Type B pancreatic cell (in vitro differentiated cells): Measurements from ENCODE around the gene TMOD2. TPM values are rescaled to one million over a fixed set of nuclear protein-coding genes. Genes with fewer than 3 reads are reported as not detected.
A peak's percentile ranks its signal among the peaks of the same experiment; 100 is the strongest.

ENCODE experiments used
- DNase-seq: peaks from one replicate; pipeline ENCODE4 v3.0.0; 2021; ENCODE audit warnings: mixed read lengths; ENCODE audit not compliant: unreplicated experiment; ENCODE audit errors: extremely low spot score
- H3K27ac Mint-ChIP-seq: 2 replicates; pipeline ENCODE4 v1.8.0; 2021; ENCODE audit warnings: mild to moderate bottlenecking, mixed read lengths
- H3K27me3 Mint-ChIP-seq: 2 replicates; pipeline ENCODE4 v1.8.0; 2021; ENCODE audit warnings: mixed read lengths
- H3K36me3 Mint-ChIP-seq: 2 replicates; pipeline ENCODE4 v1.8.0; 2021; ENCODE audit warnings: mixed read lengths
- H3K4me1 Mint-ChIP-seq: one replicate; pipeline ENCODE4 v1.8.0; 2021; ENCODE audit warnings: mixed read lengths; ENCODE audit not compliant: unreplicated experiment
- H3K4me3 Mint-ChIP-seq: 2 replicates; pipeline ENCODE4 v1.8.0; 2021; ENCODE audit warnings: mild to moderate bottlenecking, mixed read lengths
- H3K9me3 Mint-ChIP-seq: 2 replicates; pipeline ENCODE4 v1.8.0; 2021; ENCODE audit warnings: mixed read lengths
- long read RNA-seq: library from polyadenylated mRNA; unstranded; transcript quantifications from one replicate; pipeline ENCODE4 v2.0.0, GENCODE V29; 2020
- total RNA-seq: library from RNA; stranded (reverse); gene quantifications from 2 replicates; pipeline ENCODE4 v1.2.1, GENCODE V29; 2021; ENCODE audit warnings: low replicate concordance
- TF ChIP-seq, protein P1 (sequence below): fragments of 200-600 bp; sonication (generic); conservative IDR thresholded peaks from 2 replicates; pipeline ENCODE4 v1.5.0; 2021; ENCODE audit warnings: antibody characterized with exemption, mild to moderate bottlenecking

Gene TMOD2
- 6.7 and 8.3 TPM in 2 replicates for total RNA-seq
- long read RNA-seq, full-length matches to known transcripts, result 4 of 6 reads
- long read RNA-seq, partial matches to known transcripts, result 0 of 6 reads
- long read RNA-seq, other reads (novel, unspliced or antisense), result 2 of 6 reads

DNA sequence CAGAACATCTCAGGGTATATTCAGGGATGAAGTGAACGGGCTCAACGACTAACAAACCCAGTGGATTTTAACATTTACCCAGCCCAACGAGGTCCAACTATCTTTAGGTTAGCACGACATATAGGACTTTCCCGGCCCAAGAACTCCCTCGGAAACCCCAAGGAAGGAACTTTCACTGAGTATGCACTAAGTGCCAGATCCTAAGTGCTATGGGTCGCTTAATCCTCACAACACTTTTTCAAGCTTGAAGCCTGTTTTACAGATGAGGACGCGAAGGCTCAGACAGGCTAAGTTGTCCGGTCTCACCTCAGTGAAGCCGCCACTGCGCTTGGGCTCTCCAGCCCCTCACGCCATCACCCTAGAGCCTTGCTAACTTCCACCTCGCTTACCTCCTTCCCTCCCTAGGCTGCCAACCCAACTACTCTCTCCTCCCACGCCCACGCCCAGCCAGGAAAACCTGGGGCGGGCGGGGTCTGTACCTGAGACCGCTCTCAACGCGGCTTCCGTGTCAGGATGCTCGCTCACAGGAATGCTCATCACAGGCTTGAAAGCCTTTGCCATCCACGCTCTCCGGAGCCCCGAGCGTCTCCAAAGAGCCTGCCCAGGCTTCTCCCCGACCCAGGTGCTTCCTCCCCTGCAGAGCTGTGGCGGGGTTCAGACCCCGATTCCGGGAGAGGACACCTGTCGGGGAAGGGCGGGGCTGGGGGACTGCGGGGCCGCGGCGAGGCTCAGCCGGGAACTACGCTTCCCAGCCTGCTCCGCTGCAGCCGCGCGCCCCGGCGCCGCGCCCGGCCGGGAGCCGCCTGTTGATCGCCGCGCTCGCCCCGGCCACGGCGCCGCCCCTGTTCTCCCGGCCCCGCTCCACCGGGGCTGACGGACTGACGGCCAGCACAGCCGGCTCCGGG is at the start of gene TMOD2:
Gene TMOD2 (plus strand): TSS at position 806 of the 905 bp plus-strand sequence. CDS start 14,845 bp downstream, outside the sequence.
- H3K9me3 Mint-ChIP-seq, result no peaks in the 10 kb centered on the region
- no peak for DNase-seq
- peak within 1 kb of the TSS; percentile 68 for H3K27ac Mint-ChIP-seq
- no peaks in the 10 kb centered on the region for H3K36me3 Mint-ChIP-seq
- TF ChIP-seq, protein P1, sequence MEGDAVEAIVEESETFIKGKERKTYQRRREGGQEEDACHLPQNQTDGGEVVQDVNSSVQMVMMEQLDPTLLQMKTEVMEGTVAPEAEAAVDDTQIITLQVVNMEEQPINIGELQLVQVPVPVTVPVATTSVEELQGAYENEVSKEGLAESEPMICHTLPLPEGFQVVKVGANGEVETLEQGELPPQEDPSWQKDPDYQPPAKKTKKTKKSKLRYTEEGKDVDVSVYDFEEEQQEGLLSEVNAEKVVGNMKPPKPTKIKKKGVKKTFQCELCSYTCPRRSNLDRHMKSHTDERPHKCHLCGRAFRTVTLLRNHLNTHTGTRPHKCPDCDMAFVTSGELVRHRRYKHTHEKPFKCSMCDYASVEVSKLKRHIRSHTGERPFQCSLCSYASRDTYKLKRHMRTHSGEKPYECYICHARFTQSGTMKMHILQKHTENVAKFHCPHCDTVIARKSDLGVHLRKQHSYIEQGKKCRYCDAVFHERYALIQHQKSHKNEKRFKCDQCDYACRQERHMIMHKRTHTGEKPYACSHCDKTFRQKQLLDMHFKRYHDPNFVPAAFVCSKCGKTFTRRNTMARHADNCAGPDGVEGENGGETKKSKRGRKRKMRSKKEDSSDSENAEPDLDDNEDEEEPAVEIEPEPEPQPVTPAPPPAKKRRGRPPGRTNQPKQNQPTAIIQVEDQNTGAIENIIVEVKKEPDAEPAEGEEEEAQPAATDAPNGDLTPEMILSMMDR, result no peak
- H3K4me3 Mint-ChIP-seq, result peak within 1 kb of the TSS; percentile 91
- H3K27me3 Mint-ChIP-seq, result peaks cover 78% of the 10 kb centered on the region
- peaks cover 5% of the 10 kb centered on the region for H3K4me1 Mint-ChIP-seq

DNA sequence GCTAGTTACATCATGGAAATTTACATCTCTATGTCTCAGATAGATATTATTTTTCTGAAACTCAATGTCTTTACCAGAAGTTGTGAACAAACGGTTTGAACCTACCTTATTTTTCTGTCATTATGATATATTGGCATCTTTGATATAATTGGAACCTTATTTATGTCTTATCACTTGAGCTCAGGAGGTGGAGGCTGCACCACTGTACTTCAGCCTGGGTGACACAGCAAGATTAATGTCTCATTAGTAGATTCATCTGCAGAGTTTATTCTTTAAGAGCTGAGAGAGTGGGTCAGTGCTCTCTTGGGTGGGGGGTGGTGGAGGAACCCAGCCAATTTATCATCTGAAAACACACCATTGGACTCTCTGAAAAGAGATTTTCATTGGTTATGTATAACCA is 48.7 kb upstream of the TMOD2 start:
- Mint-ChIP-seq H3K9me3 (no peaks in the 10 kb centered on the region), H3K27me3 (peaks cover 12% of the 10 kb centered on the region), H3K27ac (no peak overlapping the region), H3K4me1 (no peaks in the 10 kb centered on the region), H3K4me3 (no peak overlapping the region), H3K36me3 (no peaks in the 10 kb centered on the region)
- DNase-seq, result no peak
- TF ChIP-seq, protein P1, result no peak

DNA sequence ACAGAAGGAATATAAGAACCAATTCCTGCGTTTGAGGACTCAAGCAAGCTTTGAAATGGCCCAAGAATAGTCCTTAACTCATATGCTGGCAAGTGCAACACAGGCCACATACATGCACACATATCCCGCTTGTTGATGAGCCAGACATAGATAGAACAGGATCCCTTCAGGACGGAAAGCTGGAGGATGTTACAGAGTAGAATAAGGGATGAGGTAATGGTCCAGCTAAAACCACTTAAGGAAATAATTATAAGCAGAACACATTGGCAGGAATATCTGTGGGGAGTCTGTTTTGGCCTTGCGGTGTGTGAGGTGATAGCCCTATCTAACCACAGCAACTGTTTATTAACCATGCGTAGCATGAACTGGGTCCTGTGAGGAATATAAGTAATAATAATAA is 45.1 kb upstream of the TMOD2 start:
- H3K4me1 Mint-ChIP-seq, result no peaks in the 10 kb centered on the region

DNA sequence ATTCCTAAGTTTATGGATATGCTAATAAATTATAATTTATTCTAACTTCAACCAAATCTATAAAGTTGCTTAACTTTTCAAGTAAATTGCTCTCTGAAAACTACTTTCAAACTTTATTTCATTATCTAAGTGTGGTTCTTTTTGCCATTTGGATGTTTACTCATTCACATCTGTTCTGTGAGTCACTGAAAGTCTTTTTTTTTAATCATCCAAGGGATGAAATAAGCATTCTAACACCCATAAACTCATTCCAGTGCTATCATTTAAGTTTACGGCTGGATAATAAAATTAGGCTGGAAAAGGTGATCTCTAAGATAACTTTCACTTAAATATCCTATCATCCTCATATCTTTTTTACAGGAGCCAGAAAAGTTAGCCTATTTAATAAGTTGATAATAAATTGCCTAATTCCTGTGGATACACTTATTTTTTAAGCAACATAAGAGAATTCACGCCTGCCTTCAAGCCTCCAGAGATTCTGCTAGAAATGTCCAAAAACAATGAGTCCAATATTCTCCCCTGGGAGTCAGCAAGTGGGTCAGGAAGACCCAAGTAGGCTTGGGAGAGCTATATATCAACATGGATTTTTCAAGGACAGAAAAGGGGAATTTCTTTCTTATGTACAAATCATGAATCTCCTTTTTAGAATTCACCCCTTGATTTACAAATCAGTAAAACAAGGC is 44.3 kb upstream of the TMOD2 start:
- Mint-ChIP-seq H3K4me3 (no peak overlapping the region), H3K27ac (peak overlapping the region; percentile 66)
- no peak for DNase-seq

More for the DNA sequence above, 45.1 kb upstream of the TMOD2 start:
- Mint-ChIP-seq H3K4me3 (no peak overlapping the region), H3K36me3 (no peaks in the 10 kb centered on the region), H3K9me3 (no peaks in the 10 kb centered on the region), H3K27ac (no peak overlapping the region), H3K27me3 (no peaks in the 10 kb centered on the region)
- DNase-seq, result no peak
- TF ChIP-seq, protein P1, result no peak

DNA sequence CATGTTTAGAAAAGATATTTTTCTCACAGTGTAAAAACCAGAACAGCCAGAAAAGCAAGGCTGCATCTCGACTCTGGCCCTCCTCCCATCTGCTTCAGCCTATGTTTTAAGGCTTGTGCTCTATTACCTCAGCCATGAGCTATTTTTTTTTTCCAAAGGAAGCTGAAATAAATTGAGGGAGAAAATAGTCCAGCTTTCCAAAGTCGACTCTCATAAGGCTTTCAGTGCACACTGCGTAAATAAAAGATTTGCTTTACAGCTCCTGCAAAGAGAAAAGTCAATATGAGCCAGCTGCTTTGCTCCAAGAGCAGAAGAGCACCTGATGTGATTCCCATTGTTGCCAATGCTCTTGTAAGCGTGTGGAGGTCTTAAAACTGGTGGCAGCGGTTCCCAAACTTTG is 43.4 kb upstream of the TMOD2 start:
- TF ChIP-seq, protein P1, result no peak
- no peak overlapping the region for H3K4me3 Mint-ChIP-seq
- no peaks in the 10 kb centered on the region for H3K36me3 Mint-ChIP-seq
- H3K4me1 Mint-ChIP-seq, result no peaks in the 10 kb centered on the region
- DNase-seq, result no peak
- no peaks in the 10 kb centered on the region for H3K9me3 Mint-ChIP-seq
- no peaks in the 10 kb centered on the region for H3K27me3 Mint-ChIP-seq
- H3K27ac Mint-ChIP-seq, result peak overlapping the region; percentile 66

More for the DNA sequence above, 44.3 kb upstream of the TMOD2 start:
- Mint-ChIP-seq H3K4me1 (no peaks in the 10 kb centered on the region), H3K27me3 (no peaks in the 10 kb centered on the region), H3K36me3 (no peaks in the 10 kb centered on the region), H3K9me3 (no peaks in the 10 kb centered on the region)
- TF ChIP-seq, protein P1, result no peak
